Measurements from ENCODE around the gene UCN2.
A peak's percentile ranks its signal among the peaks of the same experiment; 100 is the strongest.

UCN2 gene

GRCh38 chr3:48596676-48597407 is 33.3 kb upstream of the UCN2 start:
- Mint-ChIP-seq H3K27me3 (ENCODE audit: low read depth) (no peaks in the 10 kb centered on the region), H3K27ac (peak overlapping the region in 2 of 3 experiments; percentile 57 to 78), H3K4me1 (peaks cover 31% of the 10 kb centered on the region), H3K9me3 (no peaks in the 10 kb centered on the region), H3K4me3 (no peak overlapping the region), H3K36me3 (ENCODE audit: low read depth) (peaks cover 30% of the 10 kb centered on the region)
- TF ChIP-seq CTCF (IDR thresholded peaks at IDR 0.05; ENCODE audit: unreplicated experiment in 3 of 3), result no peak

- TF ChIP-seq CTCF (IDR thresholded peaks at IDR 0.05; ENCODE audit: unreplicated experiment in 3 of 3), result no peak
- H3K9me3 Mint-ChIP-seq, result no peaks in the 10 kb centered on the region
- peak overlapping the region; percentile 41 to 57 (median 46) for H3K27ac Mint-ChIP-seq
- H3K4me1 Mint-ChIP-seq, result peaks cover 31% of the 10 kb centered on the region
- peaks cover 30% of the 10 kb centered on the region for H3K36me3 Mint-ChIP-seq (ENCODE audit: low read depth)
- H3K4me3 Mint-ChIP-seq, result peak overlapping the region in 1 of 3 experiments; percentile 14
- H3K27me3 Mint-ChIP-seq (ENCODE audit: low read depth), result no peaks in the 10 kb centered on the region
Observed at GRCh38 chr3:48596157-48596556, 32.6 kb upstream of the UCN2 start.

- Mint-ChIP-seq H3K36me3 (ENCODE audit: low read depth) (peaks cover 26% of the 10 kb centered on the region), H3K4me3 (no peak overlapping the region), H3K27ac (peak overlapping the region; percentile 41 to 57 (median 46)), H3K4me1 (peaks cover 31% of the 10 kb centered on the region), H3K27me3 (ENCODE audit: low read depth) (no peaks in the 10 kb centered on the region), H3K9me3 (no peaks in the 10 kb centered on the region)
- no peak for TF ChIP-seq CTCF (IDR thresholded peaks at IDR 0.05; ENCODE audit: unreplicated experiment in 3 of 3)
Observed at GRCh38 chr3:48595526-48596121, 32.0 kb upstream of the UCN2 start.

- peaks cover 31% of the 10 kb centered on the region for H3K4me1 Mint-ChIP-seq
- no peak for TF ChIP-seq CTCF (IDR thresholded peaks at IDR 0.05; ENCODE audit: unreplicated experiment in 3 of 3)
- H3K9me3 Mint-ChIP-seq, result no peaks in the 10 kb centered on the region
- peak within 1 kb of the TSS in 1 of 3 experiments; percentile 14 for H3K4me3 Mint-ChIP-seq
- peaks cover 20% of the 10 kb centered on the region for H3K36me3 Mint-ChIP-seq (ENCODE audit: low read depth)
- no peaks in the 10 kb centered on the region for H3K27me3 Mint-ChIP-seq (ENCODE audit: low read depth)
- peak within 1 kb of the TSS; percentile 41 to 57 (median 46) for H3K27ac Mint-ChIP-seq
Observed at GRCh38 chr3:48595075-48595525, 31.5 kb upstream of the UCN2 start, which contains the start of gene COL7A1. Gene COL7A1 (minus strand): TSS chr3:48595329. CDS start chr3:48595159, 170 bp downstream.

GRCh38 chr3:48594417-48595049 is 31.0 kb upstream of the UCN2 start:
- no peak overlapping the region for H3K27ac Mint-ChIP-seq
- no peaks in the 10 kb centered on the region for H3K9me3 Mint-ChIP-seq
- no peak for TF ChIP-seq CTCF (IDR thresholded peaks at IDR 0.05; ENCODE audit: unreplicated experiment in 3 of 3)
- H3K4me3 Mint-ChIP-seq, result no peak overlapping the region
- H3K27me3 Mint-ChIP-seq (ENCODE audit: low read depth), result no peaks in the 10 kb centered on the region
- H3K4me1 Mint-ChIP-seq, result peaks cover 30% of the 10 kb centered on the region
- peaks cover 17% of the 10 kb centered on the region for H3K36me3 Mint-ChIP-seq (ENCODE audit: low read depth)
